ENCODE results near the gene RERE. TPM values are rescaled to one million over a fixed set of nuclear protein-coding genes. Genes with fewer than 3 reads are reported as not detected.
A peak's percentile ranks its signal among the peaks of the same experiment; 100 is the strongest.
"Not testable (repeated sequence)": the region's sequence is repeated elsewhere in the genome, so short reads cannot be mapped to it uniquely, and the experiment has no call there.

Gene RERE
- total RNA-seq, 2 donors from 2014 or later = 48.0 to 50.5 TPM

GRCh38 chr1:8851060-8851459, 33.6 kb upstream of the RERE start:
- no peak for ATAC-seq (replicated peaks)
- Mint-ChIP-seq H3K27me3 (no peaks in the 10 kb centered on the region), H3K36me3 (ENCODE audit: low read depth) (peaks cover 3% of the 10 kb centered on the region)

GRCh38 chr1:8848663-8849386, 31.4 kb upstream of the RERE start:
- ATAC-seq (replicated peaks) = peak; percentile 92
- no peaks in the 10 kb centered on the region for H3K36me3 Mint-ChIP-seq (ENCODE audit: low read depth)
- H3K9me3 Mint-ChIP-seq = no peaks in the 10 kb centered on the region
- no peaks in the 10 kb centered on the region for H3K27me3 Mint-ChIP-seq
- H3K4me1 Mint-ChIP-seq = no peaks in the 10 kb centered on the region
- H3K27ac Mint-ChIP-seq = no peak overlapping the region
- H3K4me3 Mint-ChIP-seq = no peak overlapping the region

More at GRCh38 chr1:8851060-8851459, 33.6 kb upstream of the RERE start:
- Mint-ChIP-seq H3K9me3 (no peaks in the 10 kb centered on the region), H3K27ac (no peak overlapping the region), H3K4me1 (no peaks in the 10 kb centered on the region), H3K4me3 (no peak overlapping the region)

DNA sequence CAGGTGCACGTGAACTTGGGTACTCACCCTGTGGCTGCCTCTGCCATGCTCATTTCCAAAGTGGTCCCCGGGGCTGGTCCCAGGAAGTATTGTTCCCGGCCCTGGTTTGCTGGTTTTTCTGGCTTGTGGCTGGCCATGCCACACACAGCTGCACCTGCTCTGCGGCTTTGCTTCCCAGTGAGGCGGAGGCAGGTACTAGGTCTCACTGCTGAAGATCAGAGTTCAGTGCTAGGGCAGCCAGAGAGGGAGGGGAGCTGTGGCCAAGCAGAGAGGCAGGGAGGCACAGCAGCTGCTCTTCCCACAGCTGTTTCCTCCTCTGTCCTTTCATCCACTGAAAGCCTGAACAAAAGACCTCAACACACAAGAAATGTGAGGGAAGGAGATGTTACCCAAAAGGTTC, 30.6 kb upstream of the RERE start:
- H3K4me1 Mint-ChIP-seq = no peaks in the 10 kb centered on the region
- no peak overlapping the region for H3K4me3 Mint-ChIP-seq
- H3K9me3 Mint-ChIP-seq = no peaks in the 10 kb centered on the region
- no peak for ATAC-seq (replicated peaks)
- no peaks in the 10 kb centered on the region for H3K27me3 Mint-ChIP-seq
- no peak overlapping the region for H3K27ac Mint-ChIP-seq
- no peaks in the 10 kb centered on the region for H3K36me3 Mint-ChIP-seq (ENCODE audit: low read depth)

DNA sequence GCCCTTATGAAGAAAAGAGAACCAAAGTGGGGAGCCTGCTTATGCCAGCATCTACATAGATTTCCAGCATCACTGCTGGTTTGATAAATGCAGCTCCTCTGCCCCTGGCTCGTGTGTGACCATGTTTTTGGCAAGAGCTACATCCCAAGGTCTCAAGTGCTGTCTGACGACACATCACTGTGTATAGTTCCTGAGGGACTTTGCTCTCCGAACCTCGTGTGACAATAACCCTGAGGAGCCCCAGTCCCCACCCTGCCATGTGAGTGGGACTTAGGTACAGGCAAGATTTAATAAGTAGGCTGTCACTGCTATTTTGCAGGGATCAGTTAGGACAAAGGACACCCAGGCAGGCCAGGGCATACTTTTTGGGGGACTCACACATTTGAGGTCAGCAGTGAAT, 28.8 kb upstream of the RERE start:
- Mint-ChIP-seq H3K27ac (no peak overlapping the region), H3K9me3 (no peaks in the 10 kb centered on the region), H3K4me3 (no peak overlapping the region), H3K36me3 (ENCODE audit: low read depth) (no peaks in the 10 kb centered on the region), H3K27me3 (no peaks in the 10 kb centered on the region), H3K4me1 (no peaks in the 10 kb centered on the region)
- ATAC-seq (replicated peaks) = no peak

DNA sequence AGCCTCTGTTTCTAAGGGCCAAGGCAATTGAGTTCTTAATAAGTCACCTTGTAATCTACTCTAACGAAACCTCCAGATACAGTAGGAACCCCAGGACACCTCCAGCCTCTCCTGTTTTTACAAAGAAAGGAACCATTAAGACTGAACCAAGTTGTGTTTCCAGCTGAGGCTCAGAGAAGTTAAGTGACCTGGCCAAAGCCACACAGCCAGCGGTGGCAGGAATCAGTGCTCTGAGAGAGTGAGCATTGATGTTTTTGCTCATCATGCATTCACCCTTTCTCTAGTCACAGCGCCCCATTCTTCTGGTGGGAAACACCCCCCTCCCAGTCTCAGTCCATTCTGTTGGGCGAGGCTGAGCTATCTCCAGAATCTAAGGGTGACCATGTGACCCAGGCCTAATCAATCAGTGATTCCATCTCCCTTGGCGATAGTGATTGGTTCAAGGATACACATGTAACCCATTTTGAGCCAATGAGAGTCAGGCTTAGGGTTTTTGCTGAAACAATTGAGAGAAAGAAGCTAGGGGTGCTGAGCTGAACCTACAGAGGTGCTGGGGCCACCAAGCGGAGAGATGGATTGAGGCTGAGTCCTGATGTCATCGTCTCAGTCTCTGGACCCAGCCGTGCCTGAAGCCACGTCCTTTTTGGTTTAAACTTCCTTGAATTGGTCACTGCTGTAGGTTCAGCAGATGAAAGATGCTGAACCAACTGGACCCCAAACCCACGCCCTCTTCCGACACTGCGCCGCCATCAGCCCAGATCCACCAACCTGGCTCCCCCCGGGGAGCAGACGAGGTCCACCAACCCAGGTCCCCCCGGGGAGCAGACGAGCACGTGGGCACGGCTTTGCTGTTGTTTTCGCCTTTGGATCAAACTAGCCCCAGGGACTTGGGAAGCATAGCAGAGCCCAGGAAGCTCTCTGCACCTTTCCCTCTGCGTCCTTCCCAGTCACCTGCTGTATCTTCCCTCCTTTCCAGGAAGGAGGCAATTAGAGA, 28.0 kb upstream of the RERE start:
- no peak overlapping the region for H3K27ac Mint-ChIP-seq
- H3K36me3 Mint-ChIP-seq (ENCODE audit: low read depth) = no peaks in the 10 kb centered on the region

GRCh38 chr1:8844501-8845006, 27.1 kb upstream of the RERE start:
- H3K4me1 Mint-ChIP-seq = no peaks in the 10 kb centered on the region
- no peak overlapping the region for H3K27ac Mint-ChIP-seq
- no peaks in the 10 kb centered on the region for H3K9me3 Mint-ChIP-seq
- H3K36me3 Mint-ChIP-seq (ENCODE audit: low read depth) = no peaks in the 10 kb centered on the region
- no peak for ATAC-seq (replicated peaks)
- H3K4me3 Mint-ChIP-seq = no peak overlapping the region
- no peaks in the 10 kb centered on the region for H3K27me3 Mint-ChIP-seq

More for the DNA sequence above, 28.0 kb upstream of the RERE start:
- no peak overlapping the region for H3K4me3 Mint-ChIP-seq
- no peaks in the 10 kb centered on the region for H3K9me3 Mint-ChIP-seq
- H3K4me1 Mint-ChIP-seq = no peaks in the 10 kb centered on the region
- ATAC-seq (replicated peaks) = no peak
- no peaks in the 10 kb centered on the region for H3K27me3 Mint-ChIP-seq

DNA sequence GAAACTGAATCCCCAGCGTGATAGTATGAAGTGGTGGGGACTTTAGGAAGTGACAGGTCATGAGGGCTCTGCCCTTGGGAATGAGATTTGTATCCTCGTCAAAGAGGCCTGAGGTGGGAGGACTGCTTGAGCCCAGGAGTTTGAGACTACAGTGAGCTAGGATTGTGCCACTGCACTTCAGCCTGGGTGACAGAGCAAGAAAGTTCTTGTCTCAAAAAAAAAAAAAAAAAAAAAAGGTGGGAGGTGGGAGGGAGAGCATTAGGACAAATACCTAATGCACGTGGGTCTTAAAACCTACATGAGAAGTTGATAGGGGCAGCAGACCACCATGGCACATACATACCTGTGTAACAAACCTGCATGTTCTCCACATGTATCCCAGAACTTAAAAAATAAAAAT, 24.0 kb upstream of the RERE start:
- no peak for ATAC-seq (replicated peaks)
- Mint-ChIP-seq H3K36me3 (ENCODE audit: low read depth) (no peaks in the 10 kb centered on the region), H3K27ac (no peak overlapping the region), H3K4me3 (no peak overlapping the region), H3K27me3 (no peaks in the 10 kb centered on the region), H3K9me3 (no peaks in the 10 kb centered on the region), H3K4me1 (no peaks in the 10 kb centered on the region)

DNA sequence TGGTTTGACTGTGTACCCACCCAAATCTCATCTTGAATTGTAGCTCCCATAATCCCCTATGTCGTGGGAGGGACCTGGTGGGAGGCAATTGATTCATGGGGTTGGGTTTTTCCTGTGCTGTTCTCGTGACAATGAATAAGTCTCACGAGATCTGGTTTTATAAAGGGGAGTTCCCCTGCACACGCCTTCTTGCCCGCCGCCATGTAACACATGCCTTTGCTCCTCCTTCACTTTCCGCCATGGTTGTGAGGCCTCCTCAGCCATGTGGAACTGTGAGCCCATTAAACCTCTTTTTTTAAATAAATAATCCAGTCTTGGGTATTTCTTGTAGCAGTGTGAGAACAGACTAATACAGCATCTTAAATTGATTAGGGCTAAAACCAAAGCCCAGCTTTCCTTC, 22.6 kb upstream of the RERE start:
- no peaks in the 10 kb centered on the region for H3K27me3 Mint-ChIP-seq
- no peaks in the 10 kb centered on the region for H3K9me3 Mint-ChIP-seq
- no peaks in the 10 kb centered on the region for H3K4me1 Mint-ChIP-seq
- no peaks in the 10 kb centered on the region for H3K36me3 Mint-ChIP-seq (ENCODE audit: low read depth)
- peak overlapping the region; percentile 7 for H3K27ac Mint-ChIP-seq
- H3K4me3 Mint-ChIP-seq = no peak overlapping the region
- ATAC-seq (replicated peaks) = no peak

GRCh38 chr1:8835941-8836643, 18.7 kb upstream of the RERE start:
- no peak overlapping the region for H3K27ac Mint-ChIP-seq
- H3K27me3 Mint-ChIP-seq = no peaks in the 10 kb centered on the region
- ATAC-seq (replicated peaks) = no peak
- H3K4me1 Mint-ChIP-seq = no peaks in the 10 kb centered on the region
- H3K9me3 Mint-ChIP-seq = no peaks in the 10 kb centered on the region
- no peak overlapping the region for H3K4me3 Mint-ChIP-seq
- H3K36me3 Mint-ChIP-seq (ENCODE audit: low read depth) = no peaks in the 10 kb centered on the region

GRCh38 chr1:8831340-8831739, 13.9 kb upstream of the RERE start:
- Mint-ChIP-seq H3K4me1 (peaks cover 9% of the 10 kb centered on the region), H3K4me3 (no peak overlapping the region), H3K36me3 (ENCODE audit: low read depth) (no peaks in the 10 kb centered on the region), H3K9me3 (no peaks in the 10 kb centered on the region), H3K27ac (no peak overlapping the region), H3K27me3 (no peaks in the 10 kb centered on the region)
- ATAC-seq (replicated peaks) = no peak

DNA sequence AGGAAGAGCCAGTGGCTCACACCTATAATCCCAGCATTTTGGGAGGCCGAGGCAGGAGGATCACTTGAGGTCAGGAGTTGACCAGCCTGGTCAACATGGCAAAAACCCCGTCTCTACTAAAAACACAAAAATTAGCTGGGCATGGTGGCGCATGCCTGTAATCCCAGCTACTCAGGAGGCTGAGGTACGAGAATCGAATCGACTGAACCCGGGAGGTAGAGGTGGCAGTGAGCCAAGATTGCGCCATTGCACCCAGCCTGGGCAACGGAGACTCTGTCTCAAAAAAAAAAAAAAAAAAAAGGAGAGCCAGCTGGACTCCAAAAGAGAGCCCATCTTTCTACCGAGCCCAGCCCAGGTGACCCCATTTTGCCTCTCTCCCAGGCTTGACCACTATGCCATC, 13.3 kb upstream of the RERE start:
- H3K27ac Mint-ChIP-seq; H3K4me1 Mint-ChIP-seq; H3K9me3 Mint-ChIP-seq; ATAC-seq (replicated peaks); H3K27me3 Mint-ChIP-seq; H3K4me3 Mint-ChIP-seq; H3K36me3 Mint-ChIP-seq (ENCODE audit: low read depth): not testable (repeated sequence)

- Mint-ChIP-seq H3K36me3 (ENCODE audit: low read depth) (no peaks in the 10 kb centered on the region), H3K27me3 (no peaks in the 10 kb centered on the region), H3K4me1 (peaks cover 9% of the 10 kb centered on the region), H3K27ac (no peak overlapping the region), H3K9me3 (no peaks in the 10 kb centered on the region), H3K4me3 (no peak overlapping the region)
- no peak for ATAC-seq (replicated peaks)
These were observed 8.6 kb upstream of the RERE start for GRCh38 chr1:8825985-8826481.

DNA sequence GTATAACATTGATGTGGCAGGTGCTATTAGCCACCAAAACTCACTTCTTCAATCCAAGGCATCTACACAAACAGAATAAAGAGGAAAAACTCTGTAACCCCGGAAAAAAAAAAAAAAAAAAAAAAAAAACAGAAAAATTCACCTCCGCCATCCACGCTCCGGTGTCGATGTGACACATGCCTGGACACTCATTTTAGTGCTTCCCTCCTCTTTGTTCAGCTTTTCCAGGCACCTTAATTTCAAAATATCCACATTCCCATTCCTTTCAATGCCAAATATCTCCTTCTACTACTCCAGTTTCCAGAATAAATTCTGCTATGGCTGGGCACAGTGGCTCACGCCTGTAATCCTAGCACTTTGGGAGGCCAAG, 5.8 kb upstream of the RERE start:
- H3K9me3 Mint-ChIP-seq = no peaks in the 10 kb centered on the region
- no peaks in the 10 kb centered on the region for H3K4me1 Mint-ChIP-seq
- H3K27me3 Mint-ChIP-seq = no peaks in the 10 kb centered on the region
- no peak overlapping the region for H3K4me3 Mint-ChIP-seq
- H3K27ac Mint-ChIP-seq = no peak overlapping the region
- H3K36me3 Mint-ChIP-seq (ENCODE audit: low read depth) = no peaks in the 10 kb centered on the region
- ATAC-seq (replicated peaks) = no peak
